Measurements from ENCODE around the gene CARS1.

Gene CARS1

DNA sequence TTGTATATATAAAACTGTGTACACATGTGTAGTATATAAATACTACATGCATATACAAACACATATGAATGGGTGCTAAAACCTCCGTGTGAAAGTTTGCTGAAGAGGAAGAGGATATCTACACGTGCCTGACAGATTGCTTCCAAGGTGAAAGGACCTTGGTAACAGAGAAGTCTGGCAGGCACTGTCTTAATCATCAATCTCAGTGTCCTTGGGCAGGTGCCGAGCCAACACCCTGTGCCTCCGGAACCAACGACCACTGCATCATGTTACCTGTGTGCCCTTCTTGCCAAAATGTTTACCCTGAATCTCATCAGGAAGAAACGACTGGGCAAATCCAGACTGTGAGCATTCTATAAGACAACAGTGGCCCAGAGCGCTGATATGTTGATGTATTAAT, 80.1 kb downstream of the CARS1 start:
- ChIA-PET CTCF (no interaction called here), POLR2A (no interaction called here)
- no peak for TF ChIP-seq FOXK2 (IDR thresholded peaks at IDR 0.05)
- TF ChIP-seq ARNT (IDR thresholded peaks at IDR 0.05), result no peak
- no peak for DNase-seq (ENCODE audit: extremely low spot score)

DNA sequence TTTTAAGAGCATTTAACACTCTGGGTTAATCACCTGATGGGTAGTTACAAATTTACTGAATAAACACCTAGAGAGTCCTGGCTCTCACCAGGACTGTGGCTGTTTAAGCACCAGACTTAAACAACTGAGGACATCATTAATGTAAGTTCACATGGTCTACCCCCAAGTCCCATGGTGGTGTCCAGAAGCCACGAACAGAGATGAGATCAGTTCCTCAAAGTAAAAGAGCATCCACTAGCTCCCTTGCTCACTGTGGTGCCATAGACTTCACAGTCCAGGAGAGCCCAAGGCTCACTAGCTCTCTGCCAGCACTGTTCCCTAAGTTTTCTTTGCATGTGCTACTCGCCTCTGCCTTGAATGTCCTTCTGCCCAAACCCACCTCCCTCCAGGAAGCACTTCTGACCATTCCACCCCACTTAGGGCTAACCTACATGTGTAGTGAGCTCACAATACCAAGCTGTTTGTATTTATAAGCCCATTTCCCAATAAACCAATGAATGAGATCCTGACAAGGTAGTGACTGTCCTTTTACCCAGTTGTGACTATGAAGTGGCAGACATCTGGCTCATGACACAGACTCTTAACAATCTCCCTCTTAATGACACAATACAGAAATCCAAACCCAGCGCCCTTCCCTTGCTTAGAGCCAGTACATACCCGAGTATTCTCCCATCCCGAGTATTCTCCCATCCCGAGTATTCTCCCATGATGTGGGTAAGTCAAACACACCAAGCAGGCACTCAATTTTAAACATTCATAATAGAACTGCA, 80.7 kb downstream of the CARS1 start:
- POLR2A ChIA-PET, result interaction anchor here (1.0 kb wide), 1 partner anchor 16 kb away, joined by 5 read pairs; the partner anchor contains the start of gene NAP1L4
- TF ChIP-seq SP1 (IDR thresholded peaks at IDR 0.05) (no peak), FOXA1 (IDR thresholded peaks at IDR 0.05) (no peak), SUZ12 (IDR thresholded peaks at IDR 0.05) (no peak), ARNT (IDR thresholded peaks at IDR 0.05) (no peak), L3MBTL2 (conservative IDR thresholded peaks at IDR 0.05) (no peak), CTBP1 (IDR thresholded peaks at IDR 0.05; ENCODE audit: borderline replicate concordance) (no peak), TARDBP (IDR thresholded peaks at IDR 0.05) (no peak), FOXM1 (IDR thresholded peaks at IDR 0.05; ENCODE audit: borderline replicate concordance) (no peak), LEF1 (IDR thresholded peaks at IDR 0.05; ENCODE audit: borderline replicate concordance) (no peak), FOXK2 (IDR thresholded peaks at IDR 0.05) (no peak), ELF4 (IDR thresholded peaks at IDR 0.05) (no peak), BHLHE40 (IDR thresholded peaks at IDR 0.05; ENCODE audit: borderline replicate concordance) (no peak), ZNF384 (IDR thresholded peaks at IDR 0.05) (no peak), NFRKB (IDR thresholded peaks at IDR 0.05) (no peak), HDGF (IDR thresholded peaks at IDR 0.05; ENCODE audit: borderline replicate concordance) (no peak)
- TF ChIP-seq, protein P1, sequence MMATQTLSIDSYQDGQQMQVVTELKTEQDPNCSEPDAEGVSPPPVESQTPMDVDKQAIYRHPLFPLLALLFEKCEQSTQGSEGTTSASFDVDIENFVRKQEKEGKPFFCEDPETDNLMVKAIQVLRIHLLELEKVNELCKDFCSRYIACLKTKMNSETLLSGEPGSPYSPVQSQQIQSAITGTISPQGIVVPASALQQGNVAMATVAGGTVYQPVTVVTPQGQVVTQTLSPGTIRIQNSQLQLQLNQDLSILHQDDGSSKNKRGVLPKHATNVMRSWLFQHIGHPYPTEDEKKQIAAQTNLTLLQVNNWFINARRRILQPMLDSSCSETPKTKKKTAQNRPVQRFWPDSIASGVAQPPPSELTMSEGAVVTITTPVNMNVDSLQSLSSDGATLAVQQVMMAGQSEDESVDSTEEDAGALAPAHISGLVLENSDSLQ (IDR thresholded peaks at IDR 0.05), result no peak
- CTCF ChIA-PET, result interaction anchor here (0.8 to 2.3 kb wide), 2 partner anchors 10 to 45 kb away, joined by 4 to 6 read pairs; no protein-coding TSS in a partner anchor
- no peak for DNase-seq (ENCODE audit: extremely low spot score)

DNA sequence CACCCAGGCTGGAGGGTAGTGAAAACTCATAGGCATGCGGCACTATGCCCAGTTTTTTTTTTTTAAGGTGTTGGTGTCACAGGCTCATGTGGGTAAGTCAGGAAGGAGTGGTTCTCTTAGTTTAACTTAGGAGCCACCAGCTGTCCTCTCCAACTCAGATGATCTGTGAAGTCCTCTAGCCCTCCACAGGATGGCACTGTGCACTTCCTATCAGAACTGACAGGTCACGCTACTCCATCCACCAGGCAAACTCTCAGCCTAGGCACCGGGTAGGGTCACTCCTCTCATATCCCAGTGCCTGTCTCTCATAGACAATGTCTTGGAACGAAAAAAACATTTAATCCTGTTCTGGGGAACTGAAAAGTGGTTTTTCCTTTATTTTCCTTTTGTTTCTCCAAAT, 81.6 kb downstream of the CARS1 start:
- peak; percentile 57 for DNase-seq (ENCODE audit: extremely low spot score)
- TF ChIP-seq SUZ12 (IDR thresholded peaks at IDR 0.05), result no peak
- TF ChIP-seq NFRKB (IDR thresholded peaks at IDR 0.05), result no peak
- no peak for TF ChIP-seq ELF4 (IDR thresholded peaks at IDR 0.05)
- no peak for TF ChIP-seq FOXK2 (IDR thresholded peaks at IDR 0.05)
- no peak for TF ChIP-seq L3MBTL2 (conservative IDR thresholded peaks at IDR 0.05)
- no peak for TF ChIP-seq HDGF (IDR thresholded peaks at IDR 0.05; ENCODE audit: borderline replicate concordance)
- TF ChIP-seq CTBP1 (IDR thresholded peaks at IDR 0.05; ENCODE audit: borderline replicate concordance), result no peak
- TF ChIP-seq, protein P1 (IDR thresholded peaks at IDR 0.05), result no peak
- no peak for TF ChIP-seq BHLHE40 (IDR thresholded peaks at IDR 0.05; ENCODE audit: borderline replicate concordance)
- no peak for TF ChIP-seq SP1 (IDR thresholded peaks at IDR 0.05)
- no peak for TF ChIP-seq LEF1 (IDR thresholded peaks at IDR 0.05; ENCODE audit: borderline replicate concordance)
- no peak for TF ChIP-seq FOXA1 (IDR thresholded peaks at IDR 0.05)
- TF ChIP-seq ZNF384 (IDR thresholded peaks at IDR 0.05), result no peak
- no peak for TF ChIP-seq TARDBP (IDR thresholded peaks at IDR 0.05)
- no peak for TF ChIP-seq FOXM1 (IDR thresholded peaks at IDR 0.05; ENCODE audit: borderline replicate concordance)
- no peak for TF ChIP-seq ARNT (IDR thresholded peaks at IDR 0.05)
- CTCF ChIA-PET, result interaction anchor here (0.8 to 2.3 kb wide), 2 partner anchors 9 to 46 kb away, joined by 4 to 6 read pairs; no protein-coding TSS in a partner anchor
- POLR2A ChIA-PET, result interaction anchor here (1.0 kb wide), 1 partner anchor 16 kb away, joined by 5 read pairs; the partner anchor contains the start of gene NAP1L4

DNA sequence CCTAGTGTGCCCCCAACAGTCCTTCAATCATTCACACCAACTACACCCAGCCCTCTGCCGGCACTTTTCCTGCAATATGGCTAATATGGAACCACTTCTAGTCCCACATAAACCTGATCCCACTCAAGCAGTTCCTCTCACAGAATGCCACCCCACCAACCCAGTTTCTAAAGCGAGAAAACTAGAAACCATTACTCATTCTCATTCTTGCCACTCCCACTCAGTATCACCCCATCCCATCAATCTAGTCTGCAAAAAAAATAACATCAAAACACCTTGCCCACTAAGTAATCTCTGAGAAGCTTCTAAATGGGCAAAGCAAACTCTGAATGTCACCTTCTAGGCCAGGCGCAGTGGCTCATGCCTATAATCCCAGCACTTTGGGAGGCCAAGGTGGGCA, 83.0 kb downstream of the CARS1 start:
- ChIA-PET POLR2A (no interaction called here), CTCF (interaction anchor here (0.7 to 2.3 kb wide), 2 partner anchors 23 to 47 kb away, joined by 4 to 6 read pairs; no protein-coding TSS in a partner anchor)
- no peak for DNase-seq (ENCODE audit: extremely low spot score)
- TF ChIP-seq SP1 (IDR thresholded peaks at IDR 0.05) (no peak), ARNT (IDR thresholded peaks at IDR 0.05) (no peak), FOXA1 (IDR thresholded peaks at IDR 0.05) (no peak), NFRKB (IDR thresholded peaks at IDR 0.05) (no peak), HDGF (IDR thresholded peaks at IDR 0.05; ENCODE audit: borderline replicate concordance) (no peak), TARDBP (IDR thresholded peaks at IDR 0.05) (no peak), FOXK2 (IDR thresholded peaks at IDR 0.05) (no peak), ELF4 (IDR thresholded peaks at IDR 0.05) (no peak), CTBP1 (IDR thresholded peaks at IDR 0.05; ENCODE audit: borderline replicate concordance) (no peak), ZNF384 (IDR thresholded peaks at IDR 0.05) (no peak), FOXM1 (IDR thresholded peaks at IDR 0.05; ENCODE audit: borderline replicate concordance) (no peak), BHLHE40 (IDR thresholded peaks at IDR 0.05; ENCODE audit: borderline replicate concordance) (no peak)
- TF ChIP-seq, protein P1 (IDR thresholded peaks at IDR 0.05), result no peak

DNA sequence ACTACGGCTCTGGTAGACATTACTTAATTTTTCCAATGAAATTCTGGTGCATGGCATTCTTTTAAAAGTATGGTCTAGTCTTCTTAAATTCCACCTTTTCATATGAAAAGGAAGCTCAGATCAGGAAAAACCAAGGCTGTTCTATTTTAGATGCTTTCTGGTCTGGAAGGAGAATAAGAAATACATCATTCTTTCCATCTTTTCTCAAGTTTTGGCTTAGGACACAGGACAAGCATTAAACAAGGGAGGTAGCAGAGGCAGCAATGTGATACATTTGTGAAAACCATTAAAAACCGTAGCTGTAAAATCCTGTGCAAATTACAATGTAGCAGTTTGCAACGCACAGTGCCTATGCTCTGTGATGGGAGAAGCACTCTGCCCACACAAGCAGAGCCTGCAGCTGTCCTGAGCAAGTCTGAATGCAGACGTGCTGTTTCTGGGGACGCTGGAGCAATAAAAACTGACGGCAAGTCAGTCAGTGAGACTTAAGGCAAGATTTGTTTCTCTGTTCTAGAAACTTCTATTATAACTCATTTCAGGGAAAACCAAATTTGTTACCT, 88.8 kb downstream of the CARS1 start:
- ChIA-PET POLR2A (no interaction called here), CTCF (interaction anchor here (1.6 kb wide), 1 partner anchor 123 kb away, joined by 4 read pairs; no protein-coding TSS in a partner anchor)
- no peak for DNase-seq (ENCODE audit: extremely low spot score)
- TF ChIP-seq FOXK2 (IDR thresholded peaks at IDR 0.05) (no peak), TARDBP (IDR thresholded peaks at IDR 0.05) (no peak), ELF4 (IDR thresholded peaks at IDR 0.05) (no peak)

DNA sequence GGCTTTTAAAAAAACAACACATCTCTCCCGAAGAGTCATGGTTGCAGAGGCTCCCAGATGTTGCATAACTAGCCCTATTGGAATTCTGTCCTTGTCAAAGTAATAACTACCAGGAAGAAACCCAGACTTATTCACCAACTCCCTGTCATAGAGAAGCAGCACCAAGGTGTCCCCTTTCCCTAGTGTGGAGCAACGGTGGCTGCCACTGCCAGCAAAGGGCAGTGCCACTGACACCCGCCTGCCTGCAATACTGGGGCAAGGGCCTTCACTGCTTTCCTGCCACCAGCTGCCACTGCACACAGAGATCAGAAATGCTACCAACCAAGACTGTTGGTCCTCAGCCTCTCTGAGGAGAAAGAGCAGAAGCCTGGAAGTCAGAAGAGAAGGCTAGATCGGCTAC, 92.4 kb downstream of the CARS1 start:
- ChIA-PET CTCF (no interaction called here), POLR2A (no interaction called here)
- no peak for DNase-seq (ENCODE audit: extremely low spot score)
- no peak for TF ChIP-seq CTBP1 (IDR thresholded peaks at IDR 0.05; ENCODE audit: borderline replicate concordance)
- no peak for TF ChIP-seq FOXM1 (IDR thresholded peaks at IDR 0.05; ENCODE audit: borderline replicate concordance)
- no peak for TF ChIP-seq ELF4 (IDR thresholded peaks at IDR 0.05)
- TF ChIP-seq, protein P1 (IDR thresholded peaks at IDR 0.05), result no peak
